ENCODE measurements around the gene HOXA7. TPM values are rescaled to one million over a fixed set of nuclear protein-coding genes. Genes with fewer than 3 reads are reported as not detected.

Gene HOXA7
- total and polyA plus RNA-seq, 4 donors = 1.0 to 2.2 (median 1.4) TPM

- no peak for TF ChIP-seq CTCF (IDR thresholded peaks at IDR 0.05; ENCODE audit: control extremely low read depth, extremely low read depth)
- H3K4me3 ChIP-seq = peak overlapping the region; percentile 89
- 28 to 49% methylated on average over 22 to 29 of the region's 29 CpGs for WGBS, 2 donors
- ATAC-seq (ENCODE audit: insufficient read depth, low FRiP score) (no peak), DNase-seq (peak in 1 of 3 donors; percentile 44)
- H3K9me3 ChIP-seq (ENCODE audit: control insufficient read depth in 4 of 4, insufficient read depth in 3 of 4, low read length in 3 of 4) = peaks cover 0 to 2% (median 0%) of the 10 kb centered on the region in 4 donors
- H3K9ac ChIP-seq (ENCODE audit: insufficient read depth in 1 of 2, low read length in 2 of 2) = peak overlapping the region; percentile 97 to 100
- H3K4me1 ChIP-seq (ENCODE audit: control insufficient read depth in 5 of 5, insufficient read depth in 5 of 5, low read length in 5 of 5) = peaks cover 0 to 51% (median 0%) of the 10 kb centered on the region in 5 donors
- peaks cover 0 to 42% (median 13%) of the 10 kb centered on the region in 3 donors for H3K27me3 ChIP-seq (ENCODE audit: control insufficient read depth in 3 of 3, insufficient read depth in 3 of 3, low read length in 2 of 3)
- peaks cover 0 to 45% (median 7%) of the 10 kb centered on the region in 4 donors for H3K36me3 ChIP-seq (ENCODE audit: control insufficient read depth in 4 of 4, insufficient read depth in 4 of 4, low read length in 4 of 4)
- H3K27ac ChIP-seq (ENCODE audit: low read depth in 1 of 2, low read length in 1 of 2) = peak overlapping the region in 1 of 2 donors; percentile 84
These were observed 13.9 kb downstream of the HOXA7 start for GRCh38 chr7:27142580-27143022.

GRCh38 chr7:27141923-27142579, 14.4 kb downstream of the HOXA7 start:
- no peak for TF ChIP-seq CTCF (IDR thresholded peaks at IDR 0.05; ENCODE audit: control extremely low read depth, extremely low read depth)
- DNase-seq = peak; percentile 61 to 74 (median 62)
- no peak for ATAC-seq (ENCODE audit: insufficient read depth, low FRiP score)
- Histone ChIP-seq H3K4me1 (ENCODE audit: control insufficient read depth in 5 of 5, insufficient read depth in 5 of 5, low read length in 5 of 5) (peaks cover 0 to 53% (median 0%) of the 10 kb centered on the region in 5 donors), H3K36me3 (ENCODE audit: control insufficient read depth in 4 of 4, insufficient read depth in 4 of 4, low read length in 4 of 4) (peaks cover 0 to 45% (median 7%) of the 10 kb centered on the region in 4 donors), H3K9ac (ENCODE audit: insufficient read depth in 1 of 2, low read length in 2 of 2) (peak overlapping the region; percentile 97 to 100), H3K27ac (ENCODE audit: low read depth in 1 of 2, low read length in 1 of 2) (peak overlapping the region in 1 of 2 donors; percentile 84), H3K4me3 (peak overlapping the region; percentile 89), H3K9me3 (ENCODE audit: control insufficient read depth in 4 of 4, insufficient read depth in 3 of 4, low read length in 3 of 4) (peaks cover 0 to 2% (median 0%) of the 10 kb centered on the region in 4 donors), H3K27me3 (ENCODE audit: control insufficient read depth in 3 of 3, insufficient read depth in 3 of 3, low read length in 2 of 3) (peaks cover 0 to 44% (median 11%) of the 10 kb centered on the region in 3 donors)
- 33 to 64% methylated on average over 30 of the region's 30 CpGs for WGBS, 2 donors

- peak overlapping the region; percentile 89 for H3K4me3 ChIP-seq
- H3K27ac ChIP-seq (ENCODE audit: low read depth in 1 of 2, low read length in 1 of 2) = peak overlapping the region in 1 of 2 donors; percentile 84
- peaks cover 0 to 52% (median 0%) of the 10 kb centered on the region in 5 donors for H3K4me1 ChIP-seq (ENCODE audit: control insufficient read depth in 5 of 5, insufficient read depth in 5 of 5, low read length in 5 of 5)
- peaks cover 0 to 42% (median 7%) of the 10 kb centered on the region in 3 donors for H3K27me3 ChIP-seq (ENCODE audit: control insufficient read depth in 3 of 3, insufficient read depth in 3 of 3, low read length in 2 of 3)
- WGBS, 2 donors = 49 to 68% methylated on average over 18 of the region's 18 CpGs
- no peak for TF ChIP-seq CTCF (IDR thresholded peaks at IDR 0.05; ENCODE audit: control extremely low read depth, extremely low read depth)
- DNase-seq (peak; percentile 40 to 80 (median 73)), ATAC-seq (ENCODE audit: insufficient read depth, low FRiP score) (no peak)
- peaks cover 0 to 2% (median 0%) of the 10 kb centered on the region in 4 donors for H3K9me3 ChIP-seq (ENCODE audit: control insufficient read depth in 4 of 4, insufficient read depth in 3 of 4, low read length in 3 of 4)
- peak overlapping the region; percentile 97 to 100 for H3K9ac ChIP-seq (ENCODE audit: insufficient read depth in 1 of 2, low read length in 2 of 2)
- peaks cover 0 to 45% (median 7%) of the 10 kb centered on the region in 4 donors for H3K36me3 ChIP-seq (ENCODE audit: control insufficient read depth in 4 of 4, insufficient read depth in 4 of 4, low read length in 4 of 4)
These were observed 15.1 kb downstream of the HOXA7 start for GRCh38 chr7:27141137-27141922.
